HG03460 (cell line): ENCODE measurements around the gene OR2H1.
"Not testable (repeated sequence)": the region's sequence is repeated elsewhere in the genome, so short reads cannot be mapped to it uniquely, and the experiment has no call there.

ENCODE experiments used
- ATAC-seq: cut with Tn5 transposase; IDR thresholded peaks from one replicate; pipeline ENCODE4 v1.9.1; 2021; ENCODE audit not compliant: unreplicated experiment

The OR2H1 gene

GRCh38 chr6:29456971-29457370 is at the start of gene OR2H1, which contains the start of gene OR11A1:
TSS of gene OR2H1 (plus strand) at chr6:29457155. CDS start at chr6:29461770, 4,615 bp downstream.
TSS of gene OR11A1 (minus strand) at chr6:29457071. CDS start at chr6:29427641, 29,430 bp downstream.
- ATAC-seq, result no peak

GRCh38 chr6:29414588-29414987 is 42.4 kb upstream of the OR2H1 start, which contains the start of gene OR12D1:
TSS of gene OR12D1 (plus strand) at chr6:29414928.
- ATAC-seq, result no peak

GRCh38 chr6:29419516-29419915 is 37.4 kb upstream of the OR2H1 start:
- no peak for ATAC-seq

DNA sequence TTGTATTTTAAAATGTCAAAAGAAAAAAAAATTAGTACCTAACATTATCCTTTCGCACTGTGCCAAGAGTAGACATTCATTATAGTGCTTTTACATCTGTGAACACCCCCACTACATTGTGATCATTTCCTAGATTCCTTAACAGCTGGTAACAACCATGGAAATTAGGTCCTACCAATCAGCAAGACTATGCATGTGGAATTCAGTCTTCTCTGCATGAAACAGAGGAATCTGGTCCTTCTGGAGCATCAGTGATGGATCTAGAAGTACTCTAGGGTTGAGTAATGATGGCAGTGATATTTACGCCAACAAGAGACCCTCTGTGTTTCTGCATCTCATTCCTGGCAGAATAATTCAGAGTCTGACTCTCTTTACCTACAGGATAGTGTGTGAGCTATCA is 32.8 kb upstream of the OR2H1 start:
- no peak for ATAC-seq

- no peak for ATAC-seq
Measured at GRCh38 chr6:29424575-29424974, 32.4 kb upstream of the OR2H1 start.

- ATAC-seq, result no peak
Measured at GRCh38 chr6:29425075-29425474, 31.9 kb upstream of the OR2H1 start.

DNA sequence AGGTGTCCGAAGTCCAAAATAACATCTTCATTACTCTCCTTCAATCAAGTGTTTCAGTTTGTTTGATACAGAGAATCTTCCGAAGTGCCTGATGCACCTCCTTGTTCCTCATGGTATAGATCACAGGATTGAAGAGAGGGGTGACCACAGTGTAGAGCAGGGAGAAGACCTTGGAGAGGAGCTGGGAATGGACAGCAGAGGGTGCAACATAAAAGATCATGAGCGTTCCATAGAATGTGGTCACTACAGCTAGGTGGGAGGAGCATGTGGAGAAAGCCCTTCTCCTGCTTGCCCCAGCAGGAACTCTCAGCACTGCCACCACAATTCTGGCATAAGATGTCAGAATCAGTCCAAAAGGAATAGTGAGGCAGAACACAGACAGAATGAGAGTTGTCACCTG is 30.3 kb upstream of the OR2H1 start:
- no peak for ATAC-seq

- ATAC-seq, result not testable (repeated sequence)
Measured at GRCh38 chr6:29436730-29437129, 20.2 kb upstream of the OR2H1 start.

- ATAC-seq, result no peak
Measured at GRCh38 chr6:29439006-29439405, 17.9 kb upstream of the OR2H1 start, which contains the start of gene OR10C1. TSS of gene OR10C1 (plus strand) at chr6:29439306. CDS start at chr6:29440016, 710 bp downstream.

DNA sequence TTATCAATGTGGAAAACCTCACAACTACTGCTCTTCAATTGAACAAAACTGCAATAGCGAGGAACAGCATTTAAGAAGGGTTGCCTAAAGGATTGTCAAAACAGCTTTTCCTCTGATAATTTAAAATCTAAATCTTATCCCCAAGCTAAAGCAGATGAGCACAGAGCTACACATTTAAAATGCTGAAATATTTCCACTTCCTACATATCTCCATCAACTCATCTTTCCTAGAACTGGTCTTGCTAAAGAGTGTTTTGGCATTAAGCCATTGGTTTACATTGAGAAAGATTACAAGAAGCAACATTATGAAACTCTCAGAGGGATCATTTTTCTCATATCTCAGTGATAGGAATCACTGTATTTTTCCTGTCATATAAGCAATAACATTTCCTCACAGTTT is 14.2 kb upstream of the OR2H1 start:
- no peak for ATAC-seq

DNA sequence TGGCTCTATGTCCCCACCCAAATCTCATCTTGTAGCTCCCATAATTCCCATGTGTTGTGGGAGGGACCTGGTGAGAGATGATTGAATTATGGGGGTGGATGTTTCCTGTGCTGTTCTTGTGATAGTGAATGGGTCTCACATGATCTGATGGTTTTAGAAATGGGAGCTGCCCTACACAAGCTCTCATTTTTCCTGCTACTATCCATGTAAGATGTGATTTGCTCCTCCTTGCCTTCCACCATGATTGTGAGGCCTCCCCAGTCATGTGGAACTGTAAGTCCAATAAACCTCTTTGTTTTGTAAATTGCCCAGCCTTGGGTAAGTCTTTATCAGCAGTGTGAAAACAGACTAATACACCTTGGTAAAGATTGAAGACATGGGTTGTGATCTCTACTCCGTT is 12.9 kb upstream of the OR2H1 start:
- not testable (repeated sequence) for ATAC-seq

GRCh38 chr6:29447670-29448069 is 9.3 kb upstream of the OR2H1 start:
- no peak for ATAC-seq

DNA sequence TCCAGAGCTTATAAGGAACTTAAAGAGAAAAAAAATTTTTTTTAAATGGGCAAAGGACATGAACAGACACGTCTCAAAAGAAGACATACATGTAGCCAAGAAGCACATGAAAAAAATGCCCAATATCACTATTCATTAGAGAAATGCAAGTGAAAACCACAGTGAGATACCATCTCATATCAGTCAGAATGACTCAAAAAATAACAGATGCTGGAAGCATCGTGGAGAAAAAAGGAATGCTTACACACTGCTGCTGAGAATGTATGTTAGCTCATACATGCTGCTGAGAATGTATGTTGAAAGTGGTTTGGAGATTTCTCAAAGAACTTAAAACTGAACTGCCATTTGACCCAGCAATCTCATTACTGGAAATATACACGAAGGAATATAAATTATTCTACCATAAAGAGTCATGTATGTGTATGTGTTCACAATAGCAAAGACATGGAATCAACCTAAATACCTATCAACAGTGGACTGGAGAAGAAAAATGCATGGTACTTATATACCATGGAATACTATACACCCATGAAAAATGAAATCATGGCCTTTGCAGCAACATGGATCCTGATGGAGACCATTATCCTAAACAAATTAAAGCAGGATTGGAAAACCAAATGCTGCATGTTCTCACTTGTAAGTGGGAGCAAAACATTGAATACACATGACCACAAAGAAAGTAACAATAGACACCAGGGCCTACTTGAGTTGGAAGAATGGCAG is 5.3 kb upstream of the OR2H1 start:
- no peak for ATAC-seq

GRCh38 chr6:29461021-29461814 is 4.3 kb downstream of the OR2H1 start:
- no peak for ATAC-seq

- ATAC-seq, result no peak
Measured at GRCh38 chr6:29462022-29462421, 5.1 kb downstream of the OR2H1 start.

- ATAC-seq, result no peak
Measured at GRCh38 chr6:29465279-29465678, 8.3 kb downstream of the OR2H1 start.

- no peak for ATAC-seq
Measured at GRCh38 chr6:29465801-29466200, 8.8 kb downstream of the OR2H1 start.

GRCh38 chr6:29466241-29466640 is 9.3 kb downstream of the OR2H1 start:
- no peak for ATAC-seq

GRCh38 chr6:29474996-29475395 is 18.0 kb downstream of the OR2H1 start:
- ATAC-seq, result no peak

- no peak for ATAC-seq
Measured at GRCh38 chr6:29477923-29478450, 21.0 kb downstream of the OR2H1 start.

DNA sequence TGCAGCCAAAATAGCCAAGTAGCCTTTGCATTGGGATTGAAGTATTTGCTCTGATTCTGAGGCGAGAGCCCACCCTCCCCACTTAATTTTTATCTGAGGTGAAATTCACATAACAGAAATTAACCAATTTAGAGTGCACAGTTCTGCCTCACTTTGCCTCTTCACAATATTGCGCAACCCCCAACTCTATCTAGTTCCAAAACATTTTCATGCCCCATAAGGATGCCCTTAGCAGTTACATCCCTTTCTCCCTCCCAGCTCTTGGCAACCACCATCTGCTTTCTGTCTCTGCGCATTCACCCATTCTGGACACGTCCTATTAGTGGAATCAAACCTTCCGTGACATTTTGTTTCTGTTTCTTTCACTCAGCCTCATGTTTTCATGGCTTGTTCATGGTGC is 21.8 kb downstream of the OR2H1 start:
- ATAC-seq, result no peak

DNA sequence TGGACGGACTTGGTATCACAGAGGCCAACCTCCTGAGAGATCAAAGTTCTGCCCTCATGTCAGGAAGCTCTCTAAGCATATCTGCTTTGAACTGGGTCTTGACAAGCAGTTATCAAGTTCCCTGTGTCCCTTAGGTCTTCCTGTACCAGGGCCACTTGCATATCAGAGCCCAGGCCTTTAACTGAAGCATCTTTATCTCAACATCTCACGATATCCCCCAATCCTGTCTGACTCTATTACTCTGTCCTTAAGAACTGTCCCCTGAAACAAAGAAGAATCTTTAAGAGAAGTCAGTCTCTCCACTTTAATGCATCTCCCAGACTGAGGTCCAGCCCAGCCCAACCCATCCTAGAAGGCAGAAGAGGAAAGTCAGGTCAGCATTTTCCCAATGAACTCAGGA is 22.6 kb downstream of the OR2H1 start:
- ATAC-seq, result no peak
